Endothelial cell of coronary artery (primary cell): ENCODE measurements around the gene SPSB3. TPM values are rescaled to one million over a fixed set of nuclear protein-coding genes. Genes with fewer than 3 reads are reported as not detected.

ENCODE experiments used
- total RNA-seq: library from RNA; depleted of rRNA; stranded (reverse); fragments of >200 nt; gene quantifications from 2 replicates; pipeline ENCODE4 v1.2.3, GENCODE V29; 2014

SPSB3 gene
- 38.5 and 53.4 TPM in 2 replicates for total RNA-seq

DNA sequence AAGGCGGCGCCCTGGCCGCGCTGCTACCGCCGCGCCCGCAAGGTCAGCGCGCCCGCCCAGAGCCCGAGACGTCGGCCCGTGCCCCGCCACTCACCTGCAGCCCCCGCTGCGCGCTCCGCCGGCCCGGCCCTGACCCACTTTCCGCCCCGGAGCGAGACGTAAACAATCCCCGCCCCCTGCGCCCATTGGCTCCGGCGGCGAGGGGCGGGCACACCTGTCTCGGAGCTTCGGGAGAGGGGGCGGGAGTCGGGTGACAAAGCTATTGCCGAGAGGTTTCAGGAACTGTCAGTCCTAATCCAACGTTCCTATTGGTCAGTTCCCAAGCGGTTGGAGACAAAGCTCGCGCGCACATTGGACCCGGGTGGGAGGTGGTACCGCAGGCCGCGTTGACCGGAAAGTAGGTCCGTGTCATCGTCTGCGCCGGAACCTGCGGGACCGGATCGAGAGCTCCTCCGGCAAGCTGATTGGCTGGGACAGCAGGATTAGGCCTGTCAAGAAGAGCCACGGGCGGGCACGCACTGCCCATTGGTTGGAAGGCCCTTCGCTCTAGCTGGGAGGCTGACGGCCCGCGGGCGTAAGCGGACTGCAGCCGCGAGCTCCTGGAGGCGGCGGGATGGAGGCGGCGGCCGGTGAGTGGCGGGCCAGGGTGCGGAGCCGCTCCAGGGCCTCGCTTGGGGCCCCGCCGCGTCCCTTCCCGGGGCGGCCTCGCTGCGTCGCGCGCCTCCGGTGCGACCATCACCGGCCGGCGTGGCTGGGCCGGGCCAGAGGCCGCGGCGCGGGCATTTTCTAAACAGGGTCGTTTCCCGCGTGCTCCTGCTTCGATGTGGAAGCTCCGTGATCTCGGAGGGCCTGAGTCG lies at the start of gene SPSB3, which contains the start of gene NUBP2:
Gene SPSB3, minus strand, starts transcription at position 164 of the 857 bp plus-strand sequence. CDS start 1,088 bp downstream, outside the sequence.
Gene NUBP2, plus strand, starts transcription at position 553 of the 857 bp plus-strand sequence. Its CDS starts 61 bp downstream, at position 614.

DNA sequence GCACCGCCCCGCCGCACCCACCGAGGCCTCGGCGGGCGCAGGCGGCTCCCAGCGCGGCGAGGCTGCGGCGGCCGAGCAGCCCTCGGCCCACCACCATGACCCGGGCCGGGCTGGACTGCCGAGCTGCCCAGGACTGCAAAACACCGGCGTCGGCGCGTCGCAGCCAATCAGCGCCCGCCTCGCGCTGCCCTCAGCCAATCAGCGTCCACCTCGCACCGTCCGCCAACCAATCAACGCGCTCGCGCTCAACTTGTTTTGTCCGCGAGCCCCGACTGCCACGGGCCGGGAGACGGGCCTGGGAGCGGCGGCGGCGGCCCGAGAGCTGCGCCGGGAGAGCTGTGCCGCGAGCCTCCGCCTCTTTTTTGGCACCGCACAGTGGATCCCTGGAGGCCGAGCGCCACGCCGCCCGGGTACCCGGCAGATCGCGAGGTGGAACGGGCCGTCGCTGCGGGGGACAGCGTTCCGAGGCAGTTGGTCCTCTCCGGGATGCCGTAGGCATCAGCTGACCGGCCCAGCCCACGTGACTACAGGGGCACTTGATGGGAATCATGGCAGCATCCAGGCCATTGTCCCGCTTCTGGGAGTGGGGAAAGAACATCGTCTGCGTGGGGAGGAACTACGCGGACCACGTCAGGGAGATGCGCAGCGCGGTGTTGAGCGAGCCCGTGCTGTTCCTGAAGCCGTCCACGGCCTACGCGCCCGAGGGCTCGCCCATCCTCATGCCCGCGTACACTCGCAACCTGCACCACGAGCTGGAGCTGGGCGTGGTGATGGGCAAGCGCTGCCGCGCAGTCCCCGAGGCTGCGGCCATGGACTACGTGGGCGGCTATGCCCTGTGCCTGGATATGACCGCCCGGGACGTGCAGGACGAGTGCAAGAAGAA lies 44.6 kb upstream of the SPSB3 start, which contains the start of the genes FAHD1 and HAGH:
Gene FAHD1, plus strand, starts transcription at position 516 of the 883 bp plus-strand sequence. Its CDS starts 33 bp downstream, at position 549.
Gene HAGH, minus strand, starts transcription at position 135 of the 883 bp plus-strand sequence. Its CDS starts 38 bp downstream, at position 97.

DNA sequence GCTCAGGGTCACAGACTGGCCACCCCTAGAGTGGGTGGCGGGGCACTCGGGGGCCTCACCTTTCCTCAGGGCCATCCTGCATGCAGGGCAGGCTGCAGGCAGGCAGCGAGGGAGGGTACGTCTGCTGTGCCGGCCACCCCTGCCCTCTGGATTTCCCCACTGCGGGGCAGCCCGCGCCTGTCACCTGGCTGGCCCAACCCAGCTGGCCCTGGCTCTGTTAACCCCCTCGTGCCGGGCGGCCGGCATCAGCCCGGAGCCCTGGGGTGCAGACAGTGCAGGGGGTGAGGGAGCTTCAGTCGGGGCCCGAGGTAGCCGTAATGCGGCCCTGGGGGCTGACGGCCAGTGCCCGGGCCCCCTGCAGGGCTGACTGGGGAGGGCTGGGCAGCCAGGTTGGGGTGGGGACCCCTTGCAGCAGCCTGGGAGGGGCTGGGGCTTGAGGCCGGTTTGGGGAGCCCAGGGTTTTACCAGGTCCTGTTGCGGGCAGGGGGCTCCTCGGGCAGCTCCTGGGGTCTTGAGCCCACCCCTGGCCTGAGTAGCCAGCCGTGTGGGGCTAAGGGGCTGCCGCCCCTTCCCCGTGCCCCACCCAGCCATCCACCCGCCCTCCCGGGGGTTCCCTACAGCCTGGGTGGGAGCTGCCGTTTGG lies 11.3 kb upstream of the SPSB3 start, which contains the start of gene IGFALS:
Gene IGFALS, minus strand, starts transcription at position 128 of the 643 bp plus-strand sequence. Its CDS starts 53 bp downstream, at position 75.

DNA sequence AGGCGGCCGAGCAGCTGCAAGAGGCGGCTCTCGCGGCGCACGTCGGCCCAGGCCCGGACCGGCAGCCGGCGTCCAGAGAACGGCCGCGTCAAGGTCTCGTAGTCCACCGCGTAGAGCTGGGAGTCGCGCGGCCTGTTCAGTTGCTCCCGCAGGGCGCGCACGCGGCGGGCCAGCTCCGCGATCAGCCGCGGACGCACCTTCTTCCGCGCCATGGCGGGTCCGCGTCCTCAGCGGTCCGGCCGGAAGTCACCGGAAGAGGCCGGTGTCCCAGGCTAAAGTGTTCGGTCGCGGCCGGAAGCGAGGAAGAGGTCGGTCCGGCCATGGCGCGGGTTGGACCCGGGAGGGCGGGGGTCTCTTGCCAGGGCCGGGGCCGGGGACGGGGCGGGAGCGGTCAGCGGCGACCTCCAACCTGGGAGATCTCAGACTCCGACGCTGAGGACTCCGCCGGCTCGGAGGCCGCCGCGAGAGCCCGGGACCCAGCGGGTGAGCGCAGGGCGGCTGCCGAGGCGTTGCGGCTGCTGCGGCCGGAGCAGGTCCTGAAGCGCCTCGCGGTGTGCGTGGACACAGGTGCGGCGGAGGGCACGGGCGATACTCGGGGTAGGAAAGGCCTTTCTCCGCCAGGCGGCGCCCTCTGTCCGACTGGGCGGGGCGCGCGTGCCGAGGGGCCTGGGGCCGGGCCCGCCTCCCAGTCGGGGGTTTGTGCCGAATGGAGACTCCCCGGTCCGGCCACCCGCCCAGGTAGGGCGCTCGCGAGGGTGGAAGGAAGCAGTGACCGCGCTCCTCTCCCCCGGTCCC lies 9.3 kb downstream of the SPSB3 start, which contains the start of gene MRPS34:
Gene MRPS34, minus strand, starts transcription at position 227 of the 795 bp plus-strand sequence. Its CDS starts 15 bp downstream, at position 212.

DNA sequence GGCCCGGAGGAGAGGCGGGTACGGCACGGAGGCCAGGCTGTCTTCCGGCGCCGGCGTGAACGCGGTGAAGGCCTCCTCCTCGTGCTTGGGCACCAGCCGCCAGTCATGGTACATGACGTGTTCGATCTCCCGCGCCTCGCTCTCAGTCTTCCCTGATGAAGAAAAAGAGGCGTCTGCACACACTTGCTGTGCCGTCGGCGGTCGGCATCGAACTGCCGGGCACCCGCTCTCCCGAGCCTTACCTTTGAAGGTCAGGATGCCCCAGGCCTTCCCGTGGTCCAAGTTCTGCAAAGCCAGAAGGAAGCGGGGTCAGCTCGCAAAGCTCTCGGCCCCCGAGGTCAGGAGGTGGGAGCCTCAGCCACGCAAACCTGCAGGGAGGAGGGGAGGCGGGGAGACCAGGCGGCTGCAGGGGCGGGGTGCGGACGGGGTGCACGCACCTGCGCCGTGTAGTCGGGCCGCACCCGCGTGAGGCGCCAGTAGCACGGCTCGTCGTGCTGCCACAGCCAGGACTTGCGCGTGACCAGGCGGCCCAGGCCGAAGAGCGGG lies 9.9 kb downstream of the SPSB3 start, which contains the start of gene EME2:
Gene EME2, plus strand, starts transcription at position 449 of the 546 bp plus-strand sequence. CDS start 418 bp downstream, outside the sequence.

DNA sequence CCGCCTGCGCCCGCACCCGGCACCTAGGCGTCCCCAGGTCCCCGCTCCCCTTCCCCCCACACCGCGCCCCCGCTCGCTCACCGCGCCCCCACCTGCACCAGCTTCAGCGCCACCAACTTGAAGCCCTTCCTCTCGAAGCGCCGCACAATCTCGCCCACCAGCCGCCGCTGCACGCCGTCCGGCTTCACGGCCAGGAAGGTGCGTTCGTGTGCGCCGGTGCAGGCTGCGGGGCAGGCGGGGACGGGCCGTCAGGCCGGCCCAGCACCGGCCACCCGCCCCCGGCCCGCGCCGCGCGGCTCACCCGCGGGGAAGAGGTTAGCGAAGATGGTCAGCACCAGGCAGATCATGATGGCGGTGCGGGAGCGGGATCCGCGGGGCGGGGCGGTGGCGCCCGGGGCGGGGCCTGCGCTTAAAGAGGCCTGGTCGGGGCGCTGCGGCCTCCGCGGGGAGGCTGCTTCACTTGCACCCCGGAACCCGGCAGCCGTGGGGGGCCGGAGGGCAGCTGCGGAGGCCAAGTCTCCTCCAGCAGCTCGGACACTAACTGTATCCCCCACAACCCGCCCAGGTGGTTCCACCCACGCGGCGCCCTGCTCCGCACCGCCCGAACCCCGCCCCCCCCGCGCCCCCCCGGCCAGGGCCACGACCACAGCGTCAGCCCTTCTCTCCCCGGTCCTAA lies 11.0 kb downstream of the SPSB3 start, which contains the start of gene NME3:
Gene NME3, minus strand, starts transcription at position 356 of the 676 bp plus-strand sequence. Its CDS starts 9 bp downstream, at position 347.

Other genes starting within 250 kb of the SPSB3 start
- 19.4 and 26.6 TPM in 2 replicates for gene TMEM204, start 248.9 kb downstream of the SPSB3 start, total RNA-seq
- gene IFT140, start 170.5 kb downstream of the SPSB3 start, total RNA-seq, result 17.3 and 26.7 TPM in 2 replicates
- gene CRAMP1, start 170.2 kb downstream of the SPSB3 start, total RNA-seq, result 8.2 and 9.1 TPM in 2 replicates
- gene JPT2, start 104.3 kb downstream of the SPSB3 start, total RNA-seq, result 42.3 and 45.2 TPM in 2 replicates
- gene MAPK8IP3, start 76.4 kb downstream of the SPSB3 start, total RNA-seq, result 26.4 and 46.4 TPM in 2 replicates
- 32.7 and 53.0 TPM in 2 replicates for gene NME3, start 11.0 kb downstream of the SPSB3 start, total RNA-seq
- 4.7 and 11.7 TPM in 2 replicates for gene EME2, start 9.8 kb downstream of the SPSB3 start, total RNA-seq
- gene MRPS34, start 9.4 kb downstream of the SPSB3 start, total RNA-seq, result 107 and 111 TPM in 2 replicates
- 73.8 and 74.3 TPM in 2 replicates for gene NUBP2, start 389 bp upstream of the SPSB3 start, total RNA-seq
- gene IGFALS, start 11.1 kb upstream of the SPSB3 start, total RNA-seq, result not detected in 2 replicates
- 74.0 and 91.0 TPM in 2 replicates for gene HAGH, start 44.3 kb upstream of the SPSB3 start, total RNA-seq
- gene FAHD1, start 44.6 kb upstream of the SPSB3 start, total RNA-seq, result 132 and 143 TPM in 2 replicates
- under 0.01 TPM in 1 of 2 replicates, not detected in the other for gene MEIOB, start 89.6 kb upstream of the SPSB3 start, total RNA-seq
- not detected in 2 replicates for gene HS3ST6, start 135.8 kb upstream of the SPSB3 start, total RNA-seq
- gene MSRB1, start 160.6 kb upstream of the SPSB3 start, total RNA-seq, result 5.8 and 8.2 TPM in 2 replicates
- gene RPL3L, start 172.1 kb upstream of the SPSB3 start, total RNA-seq, result not detected in 2 replicates
- 149 and 206 TPM in 2 replicates for gene NDUFB10, start 177.0 kb upstream of the SPSB3 start, total RNA-seq
- gene RPS2, start 182.3 kb upstream of the SPSB3 start, total RNA-seq, result 3,397 and 3,624 TPM in 2 replicates
- not detected in 2 replicates for gene RNF151, start 184.3 kb upstream of the SPSB3 start, total RNA-seq
- gene TBL3, start 189.5 kb upstream of the SPSB3 start, total RNA-seq, result 45.6 and 49.4 TPM in 2 replicates
- not detected in 2 replicates for gene NOXO1, start 198.9 kb upstream of the SPSB3 start, total RNA-seq
- gene GFER, start 201.6 kb upstream of the SPSB3 start, total RNA-seq, result 12.8 and 14.6 TPM in 2 replicates
- gene SYNGR3, start 207.4 kb upstream of the SPSB3 start, total RNA-seq, result 2.0 and 2.9 TPM in 2 replicates
- gene ZNF598, start 227.2 kb upstream of the SPSB3 start, total RNA-seq, result 17.7 and 23.6 TPM in 2 replicates
- 0.18 and 0.38 TPM in 2 replicates for gene NPW, start 237.2 kb upstream of the SPSB3 start, total RNA-seq
- 63.8 and 66.9 TPM in 2 replicates for gene NHERF2, start 244.3 kb upstream of the SPSB3 start, total RNA-seq